ENCODE measurements around the gene NDUFB5.
"Not testable (repeated sequence)": the region's sequence is repeated elsewhere in the genome, so short reads cannot be mapped to it uniquely, and the experiment has no call there.

NDUFB5 gene

DNA sequence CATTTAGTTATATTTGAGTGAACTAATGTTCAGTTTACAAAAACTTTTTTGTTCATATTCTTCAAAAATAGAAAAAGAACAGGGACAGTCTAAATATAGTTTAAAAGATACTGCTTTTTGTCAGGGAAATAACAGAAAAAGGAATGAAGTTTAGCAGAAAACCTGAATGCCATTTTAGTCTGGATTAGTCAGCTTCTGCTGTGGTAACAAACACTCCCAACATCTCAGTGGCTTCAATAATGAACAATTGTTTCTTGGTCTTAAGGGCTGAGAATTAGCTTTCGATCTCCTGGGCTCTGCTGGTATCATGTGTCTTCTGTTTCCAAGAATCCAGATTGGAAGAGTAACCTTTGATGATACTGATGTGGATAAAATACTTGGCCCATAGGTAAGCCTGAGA is 35.9 kb downstream of the NDUFB5 start:
- no peak for DNase-seq

DNA sequence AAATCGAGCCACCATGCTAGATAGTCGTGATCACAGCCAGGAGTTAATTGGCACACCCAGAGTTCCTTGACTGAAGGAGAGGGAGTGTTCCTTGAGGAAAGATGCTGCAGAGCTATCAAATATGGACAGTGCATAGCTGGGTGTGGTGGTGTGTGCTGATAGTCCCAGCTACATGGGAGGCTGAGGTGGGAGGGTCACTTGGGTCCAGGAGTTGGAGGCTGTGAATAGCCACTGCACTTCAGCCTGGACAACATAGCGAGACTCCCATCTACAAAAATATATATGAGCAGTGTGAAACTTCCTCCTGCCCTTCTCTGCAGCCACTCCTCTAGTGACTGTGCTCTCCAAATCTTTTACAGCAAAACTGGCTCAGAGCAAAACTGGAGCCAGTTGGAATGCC is 38.3 kb downstream of the NDUFB5 start:
- DNase-seq = no peak

DNA sequence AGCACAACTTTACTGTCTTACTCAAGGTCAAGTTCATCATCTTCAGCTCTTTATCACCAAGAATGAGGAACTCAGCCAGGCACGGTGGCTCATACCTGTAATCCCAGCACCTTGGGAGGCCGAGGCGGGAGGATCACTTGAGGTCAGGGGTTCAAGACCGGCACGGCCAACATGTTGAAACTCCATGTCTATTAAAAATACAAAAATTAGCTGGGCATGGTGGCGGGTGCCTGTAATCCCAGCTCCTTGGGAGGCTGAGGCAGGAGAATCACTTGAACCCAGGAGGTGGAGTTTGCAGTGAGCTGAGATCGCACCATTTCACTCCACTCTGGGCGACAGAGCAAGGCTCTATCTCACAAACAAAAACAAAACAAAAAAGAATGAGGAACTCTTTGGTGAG is 39.2 kb downstream of the NDUFB5 start:
- DNase-seq = not testable (repeated sequence)

DNA sequence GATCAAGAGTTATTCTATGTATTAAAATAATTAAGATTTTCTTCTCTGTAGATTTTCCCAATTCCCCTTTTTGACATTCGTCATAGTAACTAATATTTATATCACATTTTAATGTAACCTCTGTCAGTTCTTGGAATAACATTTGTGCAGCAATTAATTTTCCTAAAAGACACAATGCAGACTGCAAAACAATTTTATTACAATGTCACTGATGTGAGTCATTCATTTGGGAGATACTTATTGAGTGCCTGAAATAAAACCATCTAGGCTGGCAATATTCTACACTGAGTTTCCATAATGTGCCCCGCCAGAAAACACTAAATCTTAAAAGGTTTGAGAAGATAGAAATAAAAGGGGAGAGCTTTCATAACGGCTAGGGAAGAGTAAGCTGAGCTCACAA is 41.6 kb downstream of the NDUFB5 start:
- no peak for DNase-seq

DNA sequence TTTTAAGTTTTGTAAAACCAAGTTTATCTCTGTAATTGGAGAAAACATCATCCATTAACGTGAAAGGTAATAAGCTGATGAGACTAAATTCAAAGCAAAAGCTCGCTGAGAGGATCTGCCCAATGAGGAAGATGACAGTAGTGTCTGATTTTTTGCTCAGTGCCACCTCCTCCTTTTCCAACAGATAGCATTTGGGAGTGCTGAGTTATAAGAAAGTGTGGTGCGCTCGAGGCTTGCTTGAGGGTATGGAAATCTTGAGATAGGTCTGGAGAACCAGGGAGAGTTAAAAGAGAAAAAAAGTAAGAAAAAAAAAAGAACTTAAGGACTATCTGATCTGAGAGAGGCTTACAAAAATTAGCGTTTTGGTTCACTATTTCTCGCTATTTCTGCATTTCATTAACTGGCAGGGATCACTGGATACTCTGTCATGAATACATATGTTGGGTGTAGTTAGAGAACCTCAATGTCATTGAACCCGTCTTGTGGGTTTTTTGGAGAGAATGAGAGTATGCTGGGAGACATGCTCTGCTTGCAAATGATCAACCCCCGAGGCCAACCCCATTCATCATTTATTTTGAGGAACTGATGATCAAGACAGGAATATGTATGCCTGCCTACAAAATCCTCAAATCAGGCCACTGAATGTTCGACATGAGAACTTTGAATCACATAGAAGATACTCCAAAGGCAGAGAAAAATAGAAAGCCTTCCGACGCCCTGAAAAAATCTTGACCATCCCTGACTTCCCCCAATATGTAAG is 47.3 kb downstream of the NDUFB5 start:
- no peak for DNase-seq

DNA sequence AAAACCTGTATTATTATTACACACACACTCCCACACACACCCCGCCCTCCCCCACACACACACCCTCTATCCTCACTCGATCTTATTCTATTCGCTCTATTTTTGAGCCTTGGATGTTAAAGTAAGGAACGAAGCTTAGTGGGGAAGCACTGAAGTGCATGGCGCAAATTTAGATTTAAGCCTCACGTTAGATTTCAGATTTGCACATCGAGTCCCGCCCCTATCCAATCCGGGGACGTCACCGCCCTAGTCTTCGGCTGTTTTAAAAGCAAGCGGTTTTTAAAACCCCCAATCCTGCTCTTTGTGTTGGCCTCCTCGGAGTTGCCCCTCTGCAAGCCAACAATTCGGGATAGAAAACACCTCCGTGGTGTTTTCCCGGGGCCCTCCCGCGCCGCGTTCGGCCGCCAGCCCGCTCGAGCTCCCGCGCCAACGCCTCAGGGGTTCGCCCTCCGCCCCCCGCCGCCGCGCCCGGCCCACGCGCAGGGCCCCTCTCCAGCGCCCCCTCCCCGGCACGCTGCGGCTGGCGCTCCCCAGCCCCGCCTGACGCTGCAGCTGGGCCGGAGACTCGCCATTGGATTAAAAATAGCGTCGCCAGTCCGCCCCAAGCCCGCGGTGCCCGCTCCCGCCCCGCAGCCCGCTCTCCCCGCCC is 48.0 kb downstream of the NDUFB5 start, which contains the start of gene USP13:
USP13 (plus strand) TSS at position 594 of the 649 bp plus-strand sequence. CDS start 186 bp downstream, outside the sequence.
- peak; percentile 22 for DNase-seq

DNA sequence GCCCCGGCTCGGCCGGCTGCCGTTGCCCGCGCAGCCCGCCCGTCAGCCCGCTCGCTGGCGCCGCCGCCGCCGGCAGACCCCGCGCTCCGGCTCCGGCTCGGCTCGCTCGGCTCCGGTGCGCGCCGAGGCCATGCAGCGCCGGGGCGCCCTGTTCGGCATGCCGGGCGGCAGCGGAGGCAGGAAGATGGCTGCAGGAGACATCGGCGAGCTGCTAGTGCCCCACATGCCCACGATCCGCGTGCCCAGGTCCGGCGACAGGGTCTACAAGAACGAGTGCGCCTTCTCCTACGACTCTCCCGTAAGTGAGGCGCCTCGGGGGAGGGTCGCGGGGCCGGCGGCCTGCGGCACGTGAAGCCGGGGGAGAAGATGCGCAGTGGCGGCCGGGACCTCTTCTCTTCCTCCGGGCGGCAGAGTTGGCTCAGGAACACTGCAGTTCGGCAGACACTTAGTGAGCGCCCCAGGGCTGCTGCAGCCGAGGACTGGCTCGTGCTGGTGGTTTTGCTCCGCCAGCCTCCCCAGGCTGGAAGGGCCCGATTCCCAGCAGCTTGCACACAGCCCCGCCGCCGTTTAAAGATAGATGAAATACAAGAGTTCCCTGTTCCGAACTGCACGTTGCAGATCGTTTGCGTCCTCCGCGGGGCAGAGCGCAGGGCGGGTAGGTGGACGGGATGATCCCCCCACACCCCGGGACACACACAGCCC is 48.7 kb downstream of the NDUFB5 start:
- DNase-seq = peak; percentile 8

DNA sequence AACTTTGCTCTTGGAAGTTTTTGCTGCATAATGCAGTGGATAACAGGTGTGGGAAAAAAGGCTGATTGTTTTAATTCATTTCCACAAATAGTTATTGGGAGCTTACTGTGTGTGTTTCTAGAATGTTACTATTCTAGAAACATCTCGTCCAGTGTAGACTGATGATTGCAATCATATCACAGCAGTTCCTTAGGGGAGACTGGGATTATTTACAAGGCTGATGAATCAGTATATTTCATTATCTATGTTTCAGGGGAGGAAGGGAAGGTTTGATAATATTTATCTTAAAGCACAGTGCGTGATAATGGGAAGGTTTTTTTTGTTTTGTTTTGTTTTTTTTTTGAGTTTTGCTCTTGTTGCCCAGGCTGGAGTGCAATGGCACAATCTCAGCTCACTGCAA is 50.6 kb downstream of the NDUFB5 start:
- DNase-seq = no peak

DNA sequence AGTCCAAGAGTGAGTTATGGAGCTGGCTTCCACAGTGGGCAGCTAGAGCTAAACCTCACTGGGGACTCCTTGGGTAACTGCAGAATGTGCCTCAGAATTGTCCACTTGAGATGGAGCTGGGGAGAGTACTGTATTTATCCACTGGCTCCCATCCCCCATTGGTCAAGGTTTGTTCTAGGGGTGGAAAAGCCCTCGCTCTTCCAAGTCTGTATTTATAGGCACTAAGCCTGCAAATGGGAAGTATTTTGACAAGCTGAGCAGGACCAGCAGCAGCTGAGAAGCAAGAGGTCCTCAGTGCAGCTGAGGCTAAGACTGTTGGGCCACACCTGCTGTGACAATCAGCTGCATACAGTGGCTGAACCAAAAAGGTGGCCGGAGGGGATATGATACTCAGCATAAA is 54.0 kb downstream of the NDUFB5 start:
- DNase-seq = no peak

DNA sequence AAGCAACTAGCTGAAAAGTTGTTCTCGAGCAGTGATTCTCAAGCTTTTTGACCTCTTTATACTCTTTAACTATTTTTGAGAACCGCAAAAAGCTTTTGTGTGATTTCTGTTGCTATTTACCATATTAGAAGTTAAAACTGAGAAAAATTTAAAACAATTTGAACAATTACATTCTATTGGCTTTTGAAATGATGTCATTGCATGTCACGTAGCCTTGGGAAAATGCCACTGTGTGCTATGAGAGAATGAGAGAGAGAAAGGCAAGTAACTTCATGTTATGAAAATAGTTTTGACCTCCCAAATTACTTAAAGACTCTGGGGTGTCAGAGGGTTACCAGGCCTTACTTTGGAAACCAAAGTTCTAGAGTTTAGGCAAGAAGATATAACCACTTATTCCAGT is 56.3 kb downstream of the NDUFB5 start:
- DNase-seq = no peak

DNA sequence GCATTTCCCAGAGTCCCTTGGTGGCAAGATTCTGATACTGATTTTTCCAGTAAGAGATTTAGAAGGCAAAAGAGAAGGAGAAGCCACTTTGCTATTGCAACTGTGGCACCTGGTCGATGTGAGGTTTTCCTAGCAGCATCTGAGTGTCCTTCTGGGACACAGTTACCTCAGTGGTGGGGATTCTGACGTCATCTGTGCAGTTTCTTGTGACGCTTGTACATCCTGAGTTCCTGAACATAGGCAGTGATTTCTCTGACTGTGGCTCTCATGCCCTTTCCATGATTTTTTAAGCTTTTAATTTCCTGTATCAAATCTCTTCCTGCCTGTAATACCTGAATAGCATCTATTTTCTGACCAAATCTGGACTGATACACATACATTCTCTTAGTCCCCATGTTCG is 57.2 kb downstream of the NDUFB5 start:
- no peak for DNase-seq

DNA sequence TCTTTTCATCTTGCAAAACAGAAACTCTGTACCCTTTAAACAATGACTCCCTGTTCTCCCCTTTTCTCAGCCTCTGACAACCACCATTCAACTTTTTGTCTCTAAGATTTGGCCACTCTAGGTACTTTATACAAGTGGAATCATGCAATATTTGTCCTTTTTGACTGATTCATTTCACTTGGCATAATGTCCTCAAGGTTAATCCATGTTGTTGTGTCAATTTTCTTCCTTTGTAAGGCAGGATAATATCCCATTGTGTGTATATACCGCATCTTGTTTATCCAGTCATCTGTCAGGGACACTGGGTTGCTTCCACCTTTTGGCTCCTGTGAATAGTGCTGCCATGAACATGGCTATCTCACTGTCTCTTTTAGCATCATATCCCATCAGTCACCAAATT is 58.5 kb downstream of the NDUFB5 start:
- no peak for DNase-seq

DNA sequence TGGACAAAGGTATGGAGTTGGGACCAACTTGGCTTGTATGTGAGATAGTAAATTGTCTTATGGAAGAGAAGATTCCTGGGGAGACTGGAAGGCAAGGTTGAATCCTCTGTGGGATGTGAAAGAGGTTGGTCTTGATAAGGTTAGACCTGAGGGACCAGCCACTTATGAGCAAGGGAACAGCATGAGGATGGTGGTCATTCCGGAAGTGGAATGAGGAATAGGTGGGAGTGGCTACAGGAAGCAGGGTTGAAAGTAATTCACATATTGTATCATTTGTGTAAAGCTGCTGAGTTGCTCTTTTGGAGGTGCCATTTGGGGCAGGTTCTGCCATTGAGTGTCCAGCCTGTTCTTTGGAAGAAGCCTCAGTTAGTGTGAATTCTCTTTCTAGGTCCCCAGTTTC is 61.4 kb downstream of the NDUFB5 start:
- DNase-seq = no peak

DNA sequence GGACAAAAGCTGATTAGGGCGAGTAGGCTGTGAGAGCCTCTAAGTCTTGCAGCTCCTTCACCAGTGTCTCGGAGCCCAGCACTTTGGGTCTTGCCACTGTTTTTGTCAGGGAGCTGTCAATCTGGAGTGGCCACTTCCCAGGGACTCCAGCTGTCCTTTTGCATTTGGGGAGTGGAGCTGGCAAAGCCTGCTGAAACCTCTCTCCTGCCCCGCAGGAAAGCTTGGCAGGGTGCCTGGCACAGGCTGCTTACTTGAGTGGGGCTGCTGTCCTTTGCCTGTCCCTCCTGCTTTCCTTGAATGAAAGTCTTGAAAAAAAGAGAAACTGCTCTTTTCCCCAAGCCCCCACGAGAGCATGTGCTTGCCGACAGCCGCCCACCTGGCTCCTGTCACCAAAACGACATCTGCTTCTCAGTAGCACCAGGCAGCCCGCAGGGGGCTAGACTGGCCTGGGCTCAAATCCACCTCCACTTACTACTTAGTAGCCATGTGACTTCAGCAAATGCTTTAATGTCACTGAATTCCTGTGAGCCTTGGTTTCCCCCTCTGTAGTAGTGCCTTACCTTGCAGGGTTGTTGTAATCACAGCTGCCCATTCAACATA is 61.9 kb downstream of the NDUFB5 start:
- no peak for DNase-seq

DNA sequence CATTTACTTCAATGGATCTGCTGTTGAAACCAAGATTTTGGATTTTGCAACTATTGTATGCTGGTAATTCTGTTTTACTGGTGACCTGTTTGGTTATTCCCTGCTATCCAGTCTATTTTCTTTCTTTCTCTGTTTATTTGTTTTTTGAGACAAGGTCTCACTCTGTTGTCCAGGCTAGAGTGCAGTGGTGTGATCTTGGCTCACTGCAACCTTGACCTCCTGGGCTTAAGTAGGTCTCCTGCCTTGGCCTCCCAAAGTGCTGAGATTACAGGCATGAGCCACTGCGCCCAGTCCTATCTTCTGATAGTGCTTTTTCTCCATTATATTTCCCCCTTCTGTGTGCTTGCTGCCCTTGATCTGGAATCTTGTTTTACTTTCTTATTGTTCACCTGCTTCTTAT is 63.8 kb downstream of the NDUFB5 start:
- no peak for DNase-seq

DNA sequence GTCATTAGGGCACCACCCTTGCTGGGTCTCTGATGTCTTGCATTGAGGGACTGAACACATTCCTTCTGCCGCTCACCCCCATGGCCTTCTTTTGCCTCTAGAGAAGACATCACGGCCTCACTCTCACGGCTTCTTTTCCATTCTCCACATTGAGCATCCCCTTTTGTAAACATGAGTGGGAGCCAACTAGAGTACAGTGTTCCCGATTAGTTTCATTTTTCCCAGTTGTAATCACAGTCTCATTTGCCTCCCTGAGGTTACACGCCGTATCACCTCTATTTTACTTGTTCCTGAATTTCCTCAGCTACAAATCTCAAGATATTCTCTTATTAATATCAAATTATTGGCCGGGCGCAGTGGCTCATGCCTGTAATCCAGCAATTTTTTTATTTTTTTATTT is 65.7 kb downstream of the NDUFB5 start:
- no peak for DNase-seq

DNA sequence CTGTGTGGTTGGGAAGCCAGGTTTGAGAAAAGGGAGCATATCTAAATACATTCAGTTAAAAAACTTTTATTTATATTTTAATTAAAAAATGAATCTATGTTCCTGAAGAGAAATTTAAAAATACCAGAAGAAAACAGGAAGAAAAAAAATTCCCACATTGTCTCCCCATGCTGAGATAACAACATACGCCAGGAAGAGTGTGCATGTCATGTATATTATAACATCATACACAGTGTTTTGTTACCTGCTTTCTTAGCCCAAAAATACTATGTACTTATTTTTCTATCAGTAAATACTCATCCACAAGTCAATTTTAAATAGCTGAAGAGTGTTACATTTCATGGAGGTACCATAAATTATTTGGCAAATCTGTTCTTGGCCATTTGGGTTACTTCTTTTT is 66.7 kb downstream of the NDUFB5 start:
- DNase-seq = no peak

DNA sequence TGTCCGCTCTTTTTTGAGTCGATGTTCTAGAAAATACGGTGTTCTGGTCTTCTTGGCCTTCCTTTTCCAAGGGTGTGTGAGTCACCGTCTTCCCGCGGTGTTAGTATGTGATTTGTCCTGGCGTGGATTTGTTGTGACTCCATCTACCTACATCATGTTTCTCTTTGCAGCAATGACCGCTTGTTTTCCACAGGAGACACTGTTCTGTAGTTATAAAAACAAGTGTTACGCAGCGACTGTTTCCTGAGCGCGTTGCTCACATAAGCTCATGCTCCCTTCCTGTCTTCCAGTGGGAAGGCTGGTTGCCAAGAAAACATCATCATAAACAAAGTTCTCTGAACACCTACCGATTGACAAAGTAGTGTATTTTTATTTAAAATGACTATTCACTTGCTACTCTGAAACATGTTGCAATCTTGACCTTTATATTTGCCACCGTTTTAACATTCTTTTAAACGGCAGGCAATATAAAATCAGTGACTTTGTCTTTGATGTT is 67.2 kb downstream of the NDUFB5 start:
- DNase-seq = no peak

DNA sequence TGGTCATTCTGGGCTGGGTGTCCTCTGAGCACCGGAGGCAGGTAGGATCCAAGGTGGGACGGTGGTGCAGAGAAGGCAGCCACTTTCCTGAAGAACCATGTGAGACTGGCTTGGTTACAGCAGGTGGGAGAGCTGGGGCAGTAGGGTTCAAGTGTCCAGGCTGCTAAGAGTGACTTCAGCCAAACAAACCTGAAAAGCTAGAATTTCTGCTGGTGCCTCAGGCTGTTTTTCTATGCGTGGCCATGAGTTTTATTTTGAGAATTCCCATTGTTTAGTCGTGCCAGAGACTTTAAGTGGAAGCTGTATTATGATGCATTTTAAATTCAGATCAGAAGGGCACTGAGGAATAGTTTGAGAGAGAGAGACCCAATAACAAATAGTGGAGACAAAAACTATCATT is 68.3 kb downstream of the NDUFB5 start:
- no peak for DNase-seq

DNA sequence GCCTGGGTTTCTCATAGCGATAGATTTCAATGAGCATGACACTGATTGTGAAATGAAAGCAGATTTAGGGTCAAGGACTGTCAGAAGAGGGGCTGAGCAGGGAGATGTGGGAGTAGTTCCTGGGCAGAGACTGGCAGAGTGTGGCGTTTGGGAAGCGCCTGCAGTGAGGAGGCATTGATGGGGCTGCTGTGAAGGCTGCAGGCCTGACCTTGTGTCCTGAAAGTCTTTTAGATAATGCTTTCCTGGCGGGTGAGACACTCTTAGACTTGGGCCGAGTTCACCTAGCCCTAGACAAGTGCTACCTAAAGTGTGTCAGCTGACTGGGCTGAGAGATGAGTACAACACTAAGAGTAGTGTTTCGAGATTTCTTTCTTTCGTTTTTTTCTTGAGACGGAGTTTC is 68.9 kb downstream of the NDUFB5 start:
- no peak for DNase-seq

DNA sequence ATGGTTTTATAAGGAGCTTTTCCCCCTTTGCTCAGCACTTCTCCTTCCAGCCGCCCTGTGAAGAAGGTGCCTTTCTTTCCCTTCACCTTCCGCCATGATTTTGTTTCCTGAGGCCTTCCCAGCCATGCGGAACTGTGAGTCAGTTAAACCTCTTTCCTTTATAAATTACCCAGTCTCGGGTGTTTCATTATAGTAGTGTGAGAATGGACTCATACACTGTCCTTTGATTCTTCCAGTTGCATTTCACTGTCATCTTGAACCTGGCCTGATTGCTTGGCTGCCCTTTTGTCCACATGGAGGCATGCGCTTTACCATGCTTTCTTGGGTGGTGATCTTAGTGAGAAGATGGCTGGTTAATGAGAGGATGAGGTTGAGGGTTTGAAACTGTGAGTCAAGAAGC is 71.5 kb downstream of the NDUFB5 start:
- no peak for DNase-seq
